Stomach (tissue), 4 donors: ENCODE data around the gene SP5.

Source experiments
- CTCF ChIP-seq, 7 experiments: fragments of 450-650 bp in 4 of 7; fragments of 200-600 bp in 3 of 7; sonication (generic) in 3 of 7; IDR thresholded peaks; one replicate each; pipeline ENCODE4 v1.5.1; 2016 to 2019; ENCODE audit warnings: antibody characterized with exemption in 7 of 7, control low read depth in 2 of 7, mild to moderate bottlenecking in 1 of 7
- POLR2A ChIP-seq, 4 donors: fragments of 450-650 bp; IDR thresholded peaks; one replicate each; pipeline ENCODE4 v1.6.1; 2016; ENCODE audit warnings: antibody characterized with exemption in 4 of 4, control low read depth in 2 of 4, mild to moderate bottlenecking in 1 of 4, moderate library complexity in 1 of 4
- POLR2AphosphoS5 ChIP-seq, 3 donors: sonication (generic); formaldehyde crosslinking; IDR thresholded peaks; one replicate each; pipeline ENCODE4 v1.6.1; 2016; ENCODE audit warnings: antibody characterized with exemption in 3 of 3

GRCh38 chr2:170695521-170696410 lies 19.4 kb upstream of the SP5 start:
- no peak for TF ChIP-seq POLR2AphosphoS5 (IDR thresholded peaks at IDR 0.05)
- TF ChIP-seq CTCF (IDR thresholded peaks at IDR 0.05), result no peak
- TF ChIP-seq POLR2A (IDR thresholded peaks at IDR 0.05), result no peak
